Measurements from ENCODE around the gene GP1BB. TPM values are rescaled to one million over a fixed set of nuclear protein-coding genes. Genes with fewer than 3 reads are reported as not detected.

The GP1BB gene
- total RNA-seq (1 to 10 TPM in 7 of 9 donors, under 1 TPM in 1, not detected in 1; 0.42 to 6.6 (median 3.9) TPM), polyA plus RNA-seq (10 to 100 TPM in 2 of 3 donors, not detected in 1; 12.4 to 29.8 TPM)
- long read RNA-seq, donor 1 = 0 reads
- long read RNA-seq, donor 2, transcript GP1BB-201 (2 exons, 1,553 nt) = major isoform, 6 of 6 reads
- long read RNA-seq, donor 2, partial matches to known transcripts = 0 of 6 reads
- long read RNA-seq, donor 2, other reads (novel, unspliced or antisense) = 0 of 6 reads
- long read RNA-seq, donor 3 = 0 reads
- long read RNA-seq, donor 4 = 0 reads
- long read RNA-seq, donor 5, partial matches to known transcripts = 0 of 3 reads
- long read RNA-seq, donor 5, other reads (novel, unspliced or antisense) = 2 of 3 reads
- long read RNA-seq, donor 6 = 0 reads
- long read RNA-seq, donor 7 = 0 reads
- long read RNA-seq, donor 8, partial matches to known transcripts = 0 of 2 reads
- long read RNA-seq, donor 8, other reads (novel, unspliced or antisense) = 0 of 2 reads
- long read RNA-seq, donor 9, partial matches to known transcripts = 0 of 1 reads
- long read RNA-seq, donor 9, other reads (novel, unspliced or antisense) = 0 of 1 reads
- long read RNA-seq, donor 10, partial matches to known transcripts = 0 of 1 reads
- long read RNA-seq, donor 10, other reads (novel, unspliced or antisense) = 0 of 1 reads

DNA sequence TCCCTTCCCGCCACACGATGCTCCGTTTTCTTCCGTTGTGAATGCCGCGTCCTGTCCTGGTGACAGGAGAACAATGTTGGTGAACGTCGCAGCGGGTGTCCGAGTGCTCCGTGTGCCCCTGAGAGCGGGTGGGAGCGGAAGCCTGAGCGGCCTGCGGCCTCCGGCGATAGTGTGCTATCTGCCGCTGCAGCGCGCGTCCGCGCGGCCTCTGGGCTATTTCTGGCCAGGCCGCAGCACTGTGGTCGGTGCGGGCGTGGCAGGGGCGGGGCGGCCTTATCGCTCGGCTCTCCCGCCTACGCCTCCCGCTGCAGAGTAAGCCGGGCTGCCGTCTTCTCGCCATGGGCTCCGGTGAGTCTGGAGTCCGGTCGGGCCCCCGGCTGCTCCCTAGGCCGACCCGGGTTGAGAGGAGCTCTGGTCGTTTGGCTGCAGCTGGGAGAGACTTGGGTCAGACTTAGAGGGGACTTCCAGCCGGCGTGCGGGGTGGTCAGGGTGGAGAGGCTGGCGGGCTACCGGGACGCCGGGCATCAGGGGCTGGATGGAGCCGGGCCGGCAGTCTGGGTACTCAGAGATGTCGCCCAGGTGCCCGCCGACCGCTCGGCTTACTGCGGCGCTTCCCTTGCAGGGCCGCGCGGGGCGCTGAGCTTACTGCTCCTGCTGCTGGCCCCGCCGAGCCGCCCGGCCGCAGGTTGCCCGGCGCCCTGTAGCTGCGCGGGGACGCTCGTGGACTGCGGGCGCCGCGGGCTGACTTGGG, at the start of gene GP1BB:
GP1BB (plus strand) TSS at position 308 of the 751 bp plus-strand sequence; CDS start at position 339, 31 bp downstream.
- H3K4me3 ChIP-seq = no peak within 1 kb of the TSS
- TF ChIP-seq, protein P1, sequence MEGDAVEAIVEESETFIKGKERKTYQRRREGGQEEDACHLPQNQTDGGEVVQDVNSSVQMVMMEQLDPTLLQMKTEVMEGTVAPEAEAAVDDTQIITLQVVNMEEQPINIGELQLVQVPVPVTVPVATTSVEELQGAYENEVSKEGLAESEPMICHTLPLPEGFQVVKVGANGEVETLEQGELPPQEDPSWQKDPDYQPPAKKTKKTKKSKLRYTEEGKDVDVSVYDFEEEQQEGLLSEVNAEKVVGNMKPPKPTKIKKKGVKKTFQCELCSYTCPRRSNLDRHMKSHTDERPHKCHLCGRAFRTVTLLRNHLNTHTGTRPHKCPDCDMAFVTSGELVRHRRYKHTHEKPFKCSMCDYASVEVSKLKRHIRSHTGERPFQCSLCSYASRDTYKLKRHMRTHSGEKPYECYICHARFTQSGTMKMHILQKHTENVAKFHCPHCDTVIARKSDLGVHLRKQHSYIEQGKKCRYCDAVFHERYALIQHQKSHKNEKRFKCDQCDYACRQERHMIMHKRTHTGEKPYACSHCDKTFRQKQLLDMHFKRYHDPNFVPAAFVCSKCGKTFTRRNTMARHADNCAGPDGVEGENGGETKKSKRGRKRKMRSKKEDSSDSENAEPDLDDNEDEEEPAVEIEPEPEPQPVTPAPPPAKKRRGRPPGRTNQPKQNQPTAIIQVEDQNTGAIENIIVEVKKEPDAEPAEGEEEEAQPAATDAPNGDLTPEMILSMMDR (IDR thresholded peaks at IDR 0.05) = no peak
- intact Hi-C loops (cut with DNase I) = no loop called here
- H3K9me3 ChIP-seq (replicated peaks in 1 of 3) = no peaks in the 10 kb centered on the region
- peaks cover 0 to 7% of the 10 kb centered on the region in 2 donors for H3K4me1 ChIP-seq (replicated peaks in 1 of 2)
- H3K36me3 ChIP-seq (replicated peaks in 1 of 2) = no peaks in the 10 kb centered on the region
- 61 to 80% (median 69%) methylated on average over 28 to 80 of the region's 80 CpGs for WGBS, 4 donors
- H3K27ac ChIP-seq = no peak within 1 kb of the TSS
- DNase-seq = no peak
- H3K27me3 ChIP-seq = no peaks in the 10 kb centered on the region

DNA sequence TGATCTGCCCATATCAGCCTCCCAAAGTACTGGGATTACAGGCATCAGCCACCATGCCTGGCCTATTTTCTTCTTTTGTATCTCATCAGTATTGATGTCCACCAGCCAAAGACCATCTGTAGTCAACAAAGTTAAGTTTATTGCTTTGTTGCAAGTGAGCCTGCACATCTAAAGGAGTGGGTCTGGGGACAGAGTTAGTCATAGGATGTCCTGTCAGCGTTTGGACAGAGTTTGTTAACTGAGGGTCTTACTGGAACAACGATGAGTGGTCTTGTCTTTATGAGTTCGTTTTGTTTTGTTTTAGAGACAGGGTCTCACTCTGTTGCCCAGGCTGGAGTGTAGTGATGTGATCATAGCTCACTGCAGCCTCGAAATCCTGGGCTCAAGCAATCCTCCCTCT, 49.7 kb upstream of the GP1BB start:
- Histone ChIP-seq H3K27ac (no peak overlapping the region), H3K36me3 (replicated peaks in 1 of 2) (no peaks in the 10 kb centered on the region), H3K4me3 (no peak overlapping the region), H3K27me3 (no peaks in the 10 kb centered on the region), H3K4me1 (replicated peaks in 1 of 2) (no peaks in the 10 kb centered on the region), H3K9me3 (replicated peaks in 1 of 3) (no peaks in the 10 kb centered on the region)
- TF ChIP-seq POLR2A (IDR thresholded peaks at IDR 0.05) = no peak
- TF ChIP-seq, protein P1 (IDR thresholded peaks at IDR 0.05) = no peak
- no peak for DNase-seq
- intact Hi-C loops (cut with DNase I) = no loop called here
- WGBS, 4 donors = 69 to 81% (median 77%) methylated on average over 4 of the region's 4 CpGs

DNA sequence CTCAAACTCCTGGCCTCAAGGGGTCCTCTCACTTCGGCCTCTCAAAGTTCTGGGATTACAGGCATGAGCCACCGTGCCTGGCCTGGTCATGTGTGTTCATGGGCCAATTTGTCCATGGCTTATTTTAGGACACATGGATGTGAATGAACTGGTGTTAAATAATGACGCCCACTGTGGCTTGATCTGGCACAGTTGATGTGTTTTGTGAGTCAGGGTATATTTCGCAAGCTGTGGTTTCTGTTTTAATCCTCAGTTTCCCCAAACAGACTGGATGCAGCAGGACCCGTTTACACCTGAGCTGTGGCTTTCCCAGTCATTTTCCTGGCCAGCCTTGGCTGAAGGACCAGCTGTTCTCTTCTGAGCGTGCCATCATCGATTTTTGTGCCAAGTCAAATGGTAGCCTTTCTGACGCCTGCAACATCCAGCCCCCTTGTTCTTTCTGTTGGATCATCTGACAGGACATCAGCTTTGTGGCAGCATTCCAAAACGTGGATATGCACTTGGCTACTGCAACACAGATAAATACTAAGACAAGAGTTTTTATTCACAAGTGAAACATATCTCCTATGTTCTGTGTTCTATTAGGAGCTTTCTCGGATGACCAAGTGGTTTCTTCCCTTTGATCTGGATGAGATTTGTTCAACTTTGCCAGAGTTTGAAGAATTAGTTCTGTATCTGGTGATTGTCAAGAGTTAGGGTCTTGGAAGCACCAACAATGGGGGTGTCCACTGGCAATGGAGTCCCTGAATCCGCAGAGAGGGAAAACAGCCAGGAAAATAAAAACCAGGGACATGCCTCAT, 49.0 kb upstream of the GP1BB start:
- Histone ChIP-seq H3K4me3 (no peak overlapping the region), H3K27me3 (no peaks in the 10 kb centered on the region), H3K36me3 (replicated peaks in 1 of 2) (no peaks in the 10 kb centered on the region), H3K4me1 (replicated peaks in 1 of 2) (no peaks in the 10 kb centered on the region), H3K27ac (no peak overlapping the region), H3K9me3 (replicated peaks in 1 of 3) (no peaks in the 10 kb centered on the region)
- TF ChIP-seq, protein P1 (IDR thresholded peaks at IDR 0.05) = no peak
- no peak for TF ChIP-seq POLR2A (IDR thresholded peaks at IDR 0.05)
- intact Hi-C loops (cut with DNase I) = no loop called here
- no peak for DNase-seq
- WGBS, 4 donors = 71 to 80% (median 76%) methylated on average over 10 to 11 of the region's 11 CpGs
